ENCODE measurements around the gene MYO3A. TPM values are rescaled to one million over a fixed set of nuclear protein-coding genes. Genes with fewer than 3 reads are reported as not detected.

The MYO3A gene
- polyA plus RNA-seq, 1 donor (not counting 4 experiments of a cell fraction or from before 2014, with no cell fraction given) = not detected

- Histone ChIP-seq H3K4me3 (ENCODE audit: control insufficient read depth in 2 of 3, extremely low read depth in 1 of 3, insufficient read depth in 2 of 3, low read depth in 1 of 3, low read length in 3 of 3) (no peak overlapping the region), H3K36me3 (ENCODE audit: control insufficient read depth in 2 of 2, extremely low read depth in 1 of 2, insufficient read depth in 2 of 2, low read length in 2 of 2) (no peaks in the 10 kb centered on the region), H3K9me1 (ENCODE audit: control insufficient read depth, extremely low read depth, insufficient read depth, low read length) (no peaks in the 10 kb centered on the region), H3K4me1 (ENCODE audit: control insufficient read depth, extremely low read depth, insufficient read depth, low read length) (no peaks in the 10 kb centered on the region), H2AFZ (ENCODE audit: control insufficient read depth, low read length) (no peak overlapping the region), H3K9me3 (ENCODE audit: control insufficient read depth, low read depth, low read length) (peaks cover 2% of the 10 kb centered on the region), H3K4me2 (ENCODE audit: control insufficient read depth, extremely low read depth, insufficient read depth, low read depth, low read length) (no peak overlapping the region), H3K27ac (ENCODE audit: control insufficient read depth, insufficient read depth, low read length) (no peak overlapping the region), H3K9ac (ENCODE audit: control insufficient read depth, extremely low read depth, insufficient read depth, low read length) (no peak overlapping the region), H3K27me3 (ENCODE audit: control insufficient read depth, extremely low read depth, insufficient read depth, low read length) (no peaks in the 10 kb centered on the region), H3K79me2 (ENCODE audit: control insufficient read depth, insufficient read depth, low read length) (no peaks in the 10 kb centered on the region), H4K20me1 (ENCODE audit: control insufficient read depth, extremely low read depth, insufficient read depth, low read length) (no peaks in the 10 kb centered on the region)
- no peak for FAIRE-seq
- DNase-seq (ENCODE audit: low read depth, low spot score) = no peak
- TF ChIP-seq EZH2 (IDR thresholded peaks at IDR 0.05; ENCODE audit: low read length) (no peak), CTCF (optimal IDR thresholded peaks at IDR 0.05 in 1 of 3, IDR thresholded peaks at IDR 0.05 in 1 of 3, conservative IDR thresholded peaks at IDR 0.05 in 1 of 3; ENCODE audit: extremely low read depth in 1 of 3, insufficient read depth in 2 of 3, low read length in 3 of 3) (no peak)
- dilution Hi-C loops (cut with MboI; ENCODE audit: extremely low pct_ligation_motif_present, low sequenced_read_pairs) = no loop called here
Measured at GRCh38 chr10:26052326-26052725, 118.3 kb downstream of the MYO3A start.

- no peaks in the 10 kb centered on the region for H3K79me2 ChIP-seq (ENCODE audit: control insufficient read depth, insufficient read depth, low read length)
- no peak overlapping the region for H3K27ac ChIP-seq (ENCODE audit: control insufficient read depth, insufficient read depth, low read length)
- DNase-seq (ENCODE audit: low read depth, low spot score) (no peak), FAIRE-seq (no peak)
- dilution Hi-C loops (cut with MboI; ENCODE audit: extremely low pct_ligation_motif_present, low sequenced_read_pairs) = no loop called here
- H4K20me1 ChIP-seq (ENCODE audit: control insufficient read depth, extremely low read depth, insufficient read depth, low read length) = no peaks in the 10 kb centered on the region
- H3K9ac ChIP-seq (ENCODE audit: control insufficient read depth, extremely low read depth, insufficient read depth, low read length) = no peak overlapping the region
- H3K9me3 ChIP-seq (ENCODE audit: control insufficient read depth, low read depth, low read length) = peaks cover 2% of the 10 kb centered on the region
- no peak overlapping the region for H3K4me2 ChIP-seq (ENCODE audit: control insufficient read depth, extremely low read depth, insufficient read depth, low read depth, low read length)
- no peak overlapping the region for H2AFZ ChIP-seq (ENCODE audit: control insufficient read depth, low read length)
- no peaks in the 10 kb centered on the region for H3K9me1 ChIP-seq (ENCODE audit: control insufficient read depth, extremely low read depth, insufficient read depth, low read length)
- no peaks in the 10 kb centered on the region for H3K4me1 ChIP-seq (ENCODE audit: control insufficient read depth, extremely low read depth, insufficient read depth, low read length)
- no peaks in the 10 kb centered on the region for H3K27me3 ChIP-seq (ENCODE audit: control insufficient read depth, extremely low read depth, insufficient read depth, low read length)
- no peaks in the 10 kb centered on the region for H3K36me3 ChIP-seq (ENCODE audit: control insufficient read depth in 2 of 2, extremely low read depth in 1 of 2, insufficient read depth in 2 of 2, low read length in 2 of 2)
- H3K4me3 ChIP-seq (ENCODE audit: control insufficient read depth in 2 of 3, extremely low read depth in 1 of 3, insufficient read depth in 2 of 3, low read depth in 1 of 3, low read length in 3 of 3) = no peak overlapping the region
- TF ChIP-seq EZH2 (IDR thresholded peaks at IDR 0.05; ENCODE audit: low read length) = no peak
- TF ChIP-seq CTCF (optimal IDR thresholded peaks at IDR 0.05 in 1 of 3, IDR thresholded peaks at IDR 0.05 in 1 of 3, conservative IDR thresholded peaks at IDR 0.05 in 1 of 3; ENCODE audit: extremely low read depth in 1 of 3, insufficient read depth in 2 of 3, low read length in 3 of 3) = no peak
Measured at GRCh38 chr10:26057466-26057865, 123.4 kb downstream of the MYO3A start.
